Measurements from ENCODE around the gene PAOX.

DNA sequence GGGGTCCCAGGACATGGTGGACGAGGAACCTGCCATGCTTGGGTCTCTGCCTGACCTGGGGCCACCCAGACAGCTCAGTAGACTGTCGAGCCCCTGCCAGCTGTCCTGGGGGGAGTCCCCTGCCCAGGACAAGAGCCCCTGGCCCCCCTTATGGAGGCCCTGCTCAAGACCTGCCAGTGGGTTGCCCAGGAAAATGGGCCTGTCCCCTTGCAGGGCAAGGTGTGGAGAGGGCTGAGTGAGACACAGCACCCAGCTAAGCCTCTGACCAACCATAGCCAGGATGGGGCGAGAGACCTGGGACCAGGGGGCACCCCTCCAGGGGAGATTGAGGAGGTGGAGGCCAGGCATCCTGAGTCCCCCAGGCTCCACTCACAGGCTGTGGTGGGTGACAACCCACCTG, 23.1 kb upstream of the PAOX start:
- TF ChIP-seq, protein P1, sequence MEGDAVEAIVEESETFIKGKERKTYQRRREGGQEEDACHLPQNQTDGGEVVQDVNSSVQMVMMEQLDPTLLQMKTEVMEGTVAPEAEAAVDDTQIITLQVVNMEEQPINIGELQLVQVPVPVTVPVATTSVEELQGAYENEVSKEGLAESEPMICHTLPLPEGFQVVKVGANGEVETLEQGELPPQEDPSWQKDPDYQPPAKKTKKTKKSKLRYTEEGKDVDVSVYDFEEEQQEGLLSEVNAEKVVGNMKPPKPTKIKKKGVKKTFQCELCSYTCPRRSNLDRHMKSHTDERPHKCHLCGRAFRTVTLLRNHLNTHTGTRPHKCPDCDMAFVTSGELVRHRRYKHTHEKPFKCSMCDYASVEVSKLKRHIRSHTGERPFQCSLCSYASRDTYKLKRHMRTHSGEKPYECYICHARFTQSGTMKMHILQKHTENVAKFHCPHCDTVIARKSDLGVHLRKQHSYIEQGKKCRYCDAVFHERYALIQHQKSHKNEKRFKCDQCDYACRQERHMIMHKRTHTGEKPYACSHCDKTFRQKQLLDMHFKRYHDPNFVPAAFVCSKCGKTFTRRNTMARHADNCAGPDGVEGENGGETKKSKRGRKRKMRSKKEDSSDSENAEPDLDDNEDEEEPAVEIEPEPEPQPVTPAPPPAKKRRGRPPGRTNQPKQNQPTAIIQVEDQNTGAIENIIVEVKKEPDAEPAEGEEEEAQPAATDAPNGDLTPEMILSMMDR (IDR thresholded peaks at IDR 0.05; ENCODE audit: low read length): no peak
- TF ChIP-seq EZH2 (IDR thresholded peaks at IDR 0.05; ENCODE audit: borderline replicate concordance, low read length): no peak
